Activated B cell treated with CpG ODN at 0.5 μM for 24 hours (primary cell): Measurements from ENCODE around the gene RAB6A. TPM values are rescaled to one million over a fixed set of nuclear protein-coding genes. Genes with fewer than 3 reads are reported as not detected.

ENCODE experiments used
- ATAC-seq: fragments of 200-7000 bp; cut with Tn5 transposase; one replicate; pipeline ENCODE4 v1.10.0; 2021; ENCODE audit warnings: low read depth, mild to moderate bottlenecking, moderate library complexity
- CTCF ChIA-PET: fragments of 350-600 bp; sonication (Branson Sonifier 250); formaldehyde crosslinking; loops from one replicate; lab custom pipeline; 2021; ENCODE audit warnings: antibody characterized with exemption; lab: Charles Lee
- POLR2A ChIA-PET: fragments of 350-600 bp; sonication (Branson Sonifier 250); formaldehyde crosslinking; loops from one replicate; lab custom pipeline; 2021; ENCODE audit warnings: antibody characterized with exemption; lab: Charles Lee
- DNase-seq: peaks from one replicate; pipeline ENCODE4 v3.0.0; 2022
- H3K27ac Mint-ChIP-seq: one replicate; pipeline ENCODE4 v1.8.0; 2020; ENCODE audit warnings: mixed read lengths
- H3K27me3 Mint-ChIP-seq: one replicate; pipeline ENCODE4 v1.8.0; 2021; ENCODE audit warnings: mixed read lengths
- H3K36me3 Mint-ChIP-seq: one replicate; pipeline ENCODE4 v1.8.0; 2021; ENCODE audit warnings: low read depth, mixed read lengths
- H3K4me1 Mint-ChIP-seq: one replicate; pipeline ENCODE4 v1.8.0; 2021; ENCODE audit warnings: mixed read lengths
- H3K4me3 Mint-ChIP-seq: one replicate; pipeline ENCODE4 v1.8.0; 2020; ENCODE audit warnings: mild to moderate bottlenecking, mixed read lengths
- H3K9me3 Mint-ChIP-seq: one replicate; pipeline ENCODE4 v1.8.0; 2020; ENCODE audit warnings: mixed read lengths
- CTCF ChIP-seq: fragments of 200-600 bp; IDR thresholded peaks from one replicate; pipeline ENCODE4 v1.8.0; 2022; ENCODE audit warnings: antibody characterized with exemption, mild to moderate bottlenecking
- intact Hi-C: fragments of 100-400 bp; cut with micrococcal nuclease; formaldehyde crosslinking; loops from one replicate; pipeline ENCODE4 v1.15.1; 2024
- total RNA-seq: library from RNA; stranded (reverse); gene quantifications from 2 replicates; pipeline ENCODE4 v1.2.3, GENCODE V29; 2022

Gene RAB6A
- total RNA-seq, 1 donor from 2014 or later, result 53.3 TPM

DNA sequence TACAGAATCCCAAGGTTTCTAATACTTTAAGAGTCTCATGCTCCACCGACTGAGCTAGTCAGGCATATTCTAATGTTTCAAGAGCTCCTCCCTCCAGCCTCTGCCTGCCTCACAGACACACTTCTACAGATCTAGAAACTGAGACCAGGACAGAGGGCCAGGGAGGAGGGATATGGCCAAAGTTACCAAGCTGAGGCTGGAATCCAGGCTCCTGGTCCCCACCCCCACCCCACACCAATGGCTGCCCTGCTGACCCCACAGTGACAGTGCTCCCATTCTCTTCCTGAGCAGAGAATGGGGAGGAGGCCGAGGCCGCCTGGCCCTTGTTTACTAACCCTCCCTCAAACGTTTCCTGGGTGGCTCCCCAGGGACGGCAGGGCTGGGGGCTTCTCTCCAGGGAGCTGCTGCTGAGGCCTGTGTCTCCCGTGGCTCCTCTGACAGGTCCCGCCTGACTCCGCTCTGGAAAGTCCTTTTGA, 112.3 kb downstream of the RAB6A start:
- DNase-seq (no peak), ATAC-seq (no peak)
- no peak for TF ChIP-seq CTCF
- CTCF ChIA-PET, result interaction anchor here (1.9 kb wide), 1 partner anchor 12 kb away, joined by 5 read pairs; no protein-coding TSS in a partner anchor
- Mint-ChIP-seq H3K4me1 (peaks cover 21% of the 10 kb centered on the region), H3K27me3 (no peaks in the 10 kb centered on the region), H3K36me3 (no peaks in the 10 kb centered on the region), H3K9me3 (no peaks in the 10 kb centered on the region), H3K4me3 (peak overlapping the region; percentile 24), H3K27ac (no peak overlapping the region)
- intact Hi-C loops, result no loop called here
- POLR2A ChIA-PET, result interaction anchor here (2.7 kb wide), 1 partner anchor 50 kb away, joined by 12 read pairs; the partner anchor contains the start of gene FAM168A

DNA sequence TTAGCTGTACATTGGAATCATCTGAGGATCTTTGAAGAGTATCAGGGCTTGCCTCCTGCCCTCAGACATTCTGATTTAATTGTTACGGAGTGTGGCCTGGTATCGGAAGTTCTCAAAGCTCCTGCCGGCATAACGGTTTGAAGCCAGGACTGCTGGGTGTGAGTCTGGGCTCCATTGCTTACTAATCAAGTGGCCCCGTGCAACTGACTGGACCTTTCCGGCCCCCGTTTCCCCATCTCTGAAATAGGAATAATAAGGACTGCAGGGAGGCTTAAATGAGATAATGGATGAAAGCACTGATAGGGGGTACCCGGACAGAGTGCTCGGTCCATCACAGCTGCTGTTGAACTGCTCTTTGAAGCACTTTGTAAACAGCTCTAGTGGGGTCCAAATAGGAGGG, 112.8 kb downstream of the RAB6A start:
- peak overlapping the region; percentile 24 for H3K4me3 Mint-ChIP-seq
- no peak for TF ChIP-seq CTCF
- ATAC-seq (no peak), DNase-seq (no peak)
- H3K9me3 Mint-ChIP-seq, result no peaks in the 10 kb centered on the region
- peaks cover 21% of the 10 kb centered on the region for H3K4me1 Mint-ChIP-seq
- ChIA-PET POLR2A (interaction anchor here (1.5 to 2.7 kb wide), 2 partner anchors 12 to 50 kb away, joined by 4 to 12 read pairs; partner anchors contain the start of gene FAM168A), CTCF (interaction anchor here (1.4 to 1.9 kb wide), 2 partner anchors 12 to 297 kb away, joined by 5 to 6 read pairs; no protein-coding TSS in a partner anchor)
- no peaks in the 10 kb centered on the region for H3K27me3 Mint-ChIP-seq
- no peak overlapping the region for H3K27ac Mint-ChIP-seq
- no peaks in the 10 kb centered on the region for H3K36me3 Mint-ChIP-seq
- intact Hi-C loops, result no loop called here

DNA sequence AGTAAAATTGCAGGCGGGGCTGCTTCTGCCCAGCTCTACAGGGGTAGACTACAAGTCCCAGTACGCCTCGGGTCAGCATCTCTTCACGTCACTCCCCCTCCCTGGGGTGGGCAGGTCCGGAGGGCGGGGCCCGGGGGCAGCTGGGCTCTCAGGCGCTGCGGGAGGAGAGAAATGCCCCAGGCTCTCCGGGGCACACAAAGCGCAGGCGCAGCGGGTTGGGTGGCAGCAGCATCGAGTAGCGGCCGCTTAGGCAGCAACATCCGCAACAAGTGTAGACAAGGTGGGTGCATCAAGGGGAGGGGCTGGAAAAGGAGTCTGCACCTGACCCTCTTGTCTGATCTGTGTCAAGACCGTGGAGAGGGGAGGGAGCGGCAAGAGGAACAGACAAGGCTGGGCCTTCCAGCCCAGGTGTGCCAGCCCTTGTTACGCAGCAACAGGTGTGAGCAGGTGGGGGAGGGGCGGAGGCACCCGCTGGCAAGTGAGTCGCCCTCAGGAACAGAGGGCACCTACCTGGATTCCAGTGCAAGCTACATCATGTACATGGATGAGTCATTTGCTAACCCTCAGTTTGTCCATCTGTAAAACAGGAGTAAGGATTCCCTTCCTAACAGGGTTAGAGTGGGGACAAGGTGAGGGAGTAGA, 113.3 kb downstream of the RAB6A start:
- TF ChIP-seq CTCF, result no peak
- Mint-ChIP-seq H3K9me3 (no peaks in the 10 kb centered on the region), H3K27ac (peak overlapping the region; percentile 83), H3K27me3 (no peaks in the 10 kb centered on the region), H3K36me3 (no peaks in the 10 kb centered on the region), H3K4me3 (peak overlapping the region; percentile 83), H3K4me1 (peaks cover 21% of the 10 kb centered on the region)
- peak; percentile 84 for DNase-seq
- intact Hi-C loops, result loop anchor here (1.0 kb wide), 2 partner anchors 14 to 49 kb away; partner anchors contain the start of gene FAM168A
- peak; percentile 100 for ATAC-seq
- ChIA-PET CTCF (interaction anchor here (1.4 to 1.9 kb wide), 2 partner anchors 13 to 296 kb away, joined by 5 to 6 read pairs; no protein-coding TSS in a partner anchor), POLR2A (interaction anchor here (0.6 to 2.7 kb wide), 6 partner anchors 12 to 1424 kb away, joined by 3 to 12 read pairs (median 4); partner anchors contain the start of genes FAM168A, LIPT2 and RAB6A)

DNA sequence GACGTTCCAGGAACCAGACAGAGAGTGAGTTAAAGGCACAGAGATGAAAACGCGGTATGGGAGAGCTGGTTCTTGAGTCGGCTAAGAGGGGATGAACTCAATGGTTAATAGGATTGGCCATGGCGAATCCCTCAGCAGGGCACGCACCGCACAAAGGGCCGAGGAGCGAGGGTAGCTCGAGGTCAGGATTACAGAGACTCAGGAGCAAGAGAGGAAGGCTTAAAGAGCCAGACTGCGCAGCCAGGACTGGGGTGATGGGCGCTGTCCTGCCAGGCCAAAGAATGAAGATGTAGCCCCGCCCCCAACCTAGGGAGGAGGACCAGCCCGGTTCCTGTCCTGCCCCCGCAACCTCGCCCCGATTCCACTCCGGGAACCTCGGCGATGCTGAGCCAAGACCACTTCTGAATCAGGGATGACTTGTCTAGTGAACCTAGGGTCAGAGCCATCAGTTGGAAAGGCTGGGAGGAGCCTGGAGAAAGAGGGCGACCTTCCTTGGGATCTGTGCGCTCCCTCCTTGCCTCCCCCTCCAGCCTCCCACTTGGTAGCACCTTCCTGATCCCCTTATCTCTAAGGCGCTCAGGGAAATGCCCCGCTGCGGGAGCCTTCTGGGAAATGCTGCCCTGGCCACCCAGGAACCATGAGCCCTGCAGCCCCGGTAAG, 114.8 kb downstream of the RAB6A start, which contains the start of gene PLEKHB1:
TSS of gene PLEKHB1 (plus strand) at position 610 of the 660 bp plus-strand sequence. CDS start at position 638, 28 bp downstream.
- no peak within 1 kb of the TSS for H3K27ac Mint-ChIP-seq
- intact Hi-C loops, result no loop called here

More for the DNA sequence above, 114.8 kb downstream of the RAB6A start, which contains the start of gene PLEKHB1:
- H3K4me3 Mint-ChIP-seq, result peak within 1 kb of the TSS; percentile 83
- CTCF ChIA-PET, result interaction anchor here (1.0 kb wide), 1 partner anchor 16 kb away, joined by 3 read pairs; no protein-coding TSS in a partner anchor
- H3K9me3 Mint-ChIP-seq, result no peaks in the 10 kb centered on the region
- POLR2A ChIA-PET, result no interaction called here
- no peak for TF ChIP-seq CTCF
- H3K27me3 Mint-ChIP-seq, result no peaks in the 10 kb centered on the region
- peaks cover 21% of the 10 kb centered on the region for H3K4me1 Mint-ChIP-seq
- ATAC-seq, result no peak
- H3K36me3 Mint-ChIP-seq, result no peaks in the 10 kb centered on the region
- DNase-seq, result no peak
